Esophagus muscularis mucosa (tissue), 4 donors: Measurements from ENCODE around the gene KCNQ4.

ENCODE experiments used
- EP300 ChIP-seq: sonication (generic); formaldehyde crosslinking; IDR thresholded peaks from one replicate; pipeline ENCODE4 v1.6.1; 2017; ENCODE audit warnings: antibody characterized with exemption
- POLR2A ChIP-seq: fragments of 450-650 bp; IDR thresholded peaks from one replicate; pipeline ENCODE4 v1.6.1; 2017; ENCODE audit warnings: antibody characterized with exemption, moderate library complexity, mild to moderate bottlenecking, low read depth
- TF ChIP-seq, protein P1 (sequence below), 3 experiments: fragments of 200-600 bp in 2 of 3; fragments of 450-650 bp in 1 of 3; sonication (generic) in 2 of 3; IDR thresholded peaks; one replicate each; pipeline ENCODE4 v1.5.1; 2017 to 2019; ENCODE audit warnings: antibody characterized with exemption in 3 of 3, mild to moderate bottlenecking in 2 of 3, moderate library complexity in 1 of 3

DNA sequence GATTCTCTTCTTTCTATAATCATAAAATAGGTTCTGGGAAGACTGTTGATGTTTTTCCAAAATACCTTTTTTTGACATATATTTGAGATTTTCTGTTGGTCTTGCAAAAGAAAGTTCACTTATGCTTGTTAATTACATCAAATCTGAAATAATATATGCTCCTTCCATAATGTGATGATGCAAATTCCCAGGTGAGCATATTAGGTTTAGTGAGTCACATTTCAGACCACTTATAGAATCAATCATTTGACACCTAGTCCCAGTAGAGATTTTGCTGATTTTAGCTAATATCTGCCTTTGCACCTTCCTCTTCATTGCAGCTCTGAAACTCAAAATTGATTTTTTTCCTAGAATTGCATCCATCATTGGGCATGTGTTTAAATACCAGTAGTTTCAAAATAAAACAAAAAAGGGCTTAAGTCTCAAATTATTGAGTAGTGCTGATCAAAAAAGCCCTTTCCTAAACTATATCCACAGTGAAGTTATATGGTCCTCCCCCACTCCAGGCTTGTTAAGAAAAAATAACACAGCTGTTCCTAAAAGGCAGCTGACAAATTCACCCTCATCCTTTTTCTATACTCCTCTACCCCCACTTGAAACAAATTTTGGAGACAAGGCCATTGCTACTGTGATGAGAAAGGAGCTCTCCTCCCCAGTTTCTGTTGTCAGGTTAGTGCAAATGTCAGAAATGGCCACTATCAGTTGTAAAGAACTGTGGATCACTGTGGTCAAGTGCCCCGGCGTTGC lies 37.1 kb upstream of the KCNQ4 start:
- TF ChIP-seq, protein P1, sequence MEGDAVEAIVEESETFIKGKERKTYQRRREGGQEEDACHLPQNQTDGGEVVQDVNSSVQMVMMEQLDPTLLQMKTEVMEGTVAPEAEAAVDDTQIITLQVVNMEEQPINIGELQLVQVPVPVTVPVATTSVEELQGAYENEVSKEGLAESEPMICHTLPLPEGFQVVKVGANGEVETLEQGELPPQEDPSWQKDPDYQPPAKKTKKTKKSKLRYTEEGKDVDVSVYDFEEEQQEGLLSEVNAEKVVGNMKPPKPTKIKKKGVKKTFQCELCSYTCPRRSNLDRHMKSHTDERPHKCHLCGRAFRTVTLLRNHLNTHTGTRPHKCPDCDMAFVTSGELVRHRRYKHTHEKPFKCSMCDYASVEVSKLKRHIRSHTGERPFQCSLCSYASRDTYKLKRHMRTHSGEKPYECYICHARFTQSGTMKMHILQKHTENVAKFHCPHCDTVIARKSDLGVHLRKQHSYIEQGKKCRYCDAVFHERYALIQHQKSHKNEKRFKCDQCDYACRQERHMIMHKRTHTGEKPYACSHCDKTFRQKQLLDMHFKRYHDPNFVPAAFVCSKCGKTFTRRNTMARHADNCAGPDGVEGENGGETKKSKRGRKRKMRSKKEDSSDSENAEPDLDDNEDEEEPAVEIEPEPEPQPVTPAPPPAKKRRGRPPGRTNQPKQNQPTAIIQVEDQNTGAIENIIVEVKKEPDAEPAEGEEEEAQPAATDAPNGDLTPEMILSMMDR (IDR thresholded peaks at IDR 0.05) = no peak
- no peak for TF ChIP-seq POLR2A
- no peak for TF ChIP-seq EP300
